Astrocyte (in vitro differentiated cells and primary cell): ENCODE measurements around the gene TULP3. TPM values are rescaled to one million over a fixed set of nuclear protein-coding genes. Genes with fewer than 3 reads are reported as not detected.

ENCODE experiments used
- DNase-seq: peaks from one replicate; pipeline ENCODE4 v3.0.0-alpha.2; 2010; ENCODE audit warnings: low read depth
- FAIRE-seq: peaks from 2 replicates; lab custom pipeline; 2011; peaks lifted over from hg19 to GRCh38; lab: Jason Lieb, UNC
- H2AFZ ChIP-seq: 2 replicates; pipeline ENCODE4 v1.6.0; 2012; ENCODE audit warnings: low read depth, low read length, inconsistent platforms
- H3K27ac ChIP-seq: 2 replicates; pipeline ENCODE4 v1.5.1; 2011; ENCODE audit warnings: low read depth, low read length, inconsistent platforms
- H3K27me3 ChIP-seq: 2 replicates; pipeline ENCODE4 v1.6.0; 2011; ENCODE audit warnings: low read length, inconsistent platforms; ENCODE audit not compliant: insufficient read depth
- H3K36me3 ChIP-seq: 2 replicates; pipeline ENCODE4 v1.5.1; 2011; ENCODE audit warnings: low read length, inconsistent platforms; ENCODE audit not compliant: insufficient read depth
- H3K4me1 ChIP-seq: 2 replicates; pipeline ENCODE4 v1.5.1; 2011; ENCODE audit warnings: low read length, inconsistent platforms; ENCODE audit not compliant: insufficient read depth
- H3K4me2 ChIP-seq: 2 replicates; pipeline ENCODE4 v1.6.0; 2012; ENCODE audit warnings: low read length, inconsistent platforms
- H3K4me3 ChIP-seq: 2 replicates; pipeline ENCODE4 v1.5.1; 2011; ENCODE audit warnings: low read depth, mild to moderate bottlenecking, low read length, inconsistent platforms; ENCODE audit not compliant: insufficient read depth
- H3K79me2 ChIP-seq: 2 replicates; pipeline ENCODE4 v1.6.0; 2012; ENCODE audit warnings: mild to moderate bottlenecking, low read length, inconsistent platforms; ENCODE audit not compliant: insufficient read depth
- H3K9ac ChIP-seq: 2 replicates; pipeline ENCODE4 v1.6.0; 2012; ENCODE audit warnings: mild to moderate bottlenecking, low read length, inconsistent platforms
- H3K9me3 ChIP-seq: 2 replicates; pipeline ENCODE4 v1.5.1; 2012; ENCODE audit warnings: low read depth, mild to moderate bottlenecking, low read length, inconsistent platforms; ENCODE audit not compliant: insufficient read depth
- H4K20me1 ChIP-seq: 2 replicates; pipeline ENCODE4 v1.6.0; 2012; ENCODE audit warnings: low read length, inconsistent platforms; ENCODE audit not compliant: insufficient read depth
- H3K27ac Mint-ChIP-seq: one replicate; pipeline ENCODE4 v1.8.0; 2021; ENCODE audit warnings: mild to moderate bottlenecking, mixed read lengths; ENCODE audit not compliant: unreplicated experiment
- H3K27me3 Mint-ChIP-seq: one replicate; pipeline ENCODE4 v1.8.0; 2021; ENCODE audit warnings: low read depth, mixed read lengths; ENCODE audit not compliant: unreplicated experiment
- H3K36me3 Mint-ChIP-seq: one replicate; pipeline ENCODE4 v1.8.0; 2021; ENCODE audit warnings: low read depth, mixed read lengths; ENCODE audit not compliant: unreplicated experiment
- H3K4me1 Mint-ChIP-seq: one replicate; pipeline ENCODE4 v1.8.0; 2021; ENCODE audit warnings: low read depth, mixed read lengths; ENCODE audit not compliant: unreplicated experiment
- H3K4me3 Mint-ChIP-seq: one replicate; pipeline ENCODE4 v1.8.0; 2021; ENCODE audit warnings: mild to moderate bottlenecking, moderate library complexity, mixed read lengths; ENCODE audit not compliant: unreplicated experiment
- H3K9me3 Mint-ChIP-seq: one replicate; pipeline ENCODE4 v1.8.0; 2021; ENCODE audit warnings: mild to moderate bottlenecking, mixed read lengths; ENCODE audit not compliant: unreplicated experiment
- CTCF ChIP-seq: IDR thresholded peaks from 2 replicates; pipeline ENCODE4 v1.5.1; 2011; ENCODE audit warnings: low read depth, mild to moderate bottlenecking, inconsistent platforms, low read length, moderate library complexity; ENCODE audit not compliant: insufficient read depth
- EZH2 ChIP-seq: IDR thresholded peaks from 2 replicates; pipeline ENCODE4 v1.6.1; 2012; ENCODE audit warnings: mild to moderate bottlenecking, low read length, inconsistent platforms; ENCODE audit not compliant: insufficient read depth
- total RNA-seq: library from RNA; stranded (reverse); gene quantifications from 2 replicates; pipeline ENCODE4 v1.2.1, GENCODE V29; 2021

Gene TULP3
- total RNA-seq, 1 donor from 2014 or later = 23.6 TPM

DNA sequence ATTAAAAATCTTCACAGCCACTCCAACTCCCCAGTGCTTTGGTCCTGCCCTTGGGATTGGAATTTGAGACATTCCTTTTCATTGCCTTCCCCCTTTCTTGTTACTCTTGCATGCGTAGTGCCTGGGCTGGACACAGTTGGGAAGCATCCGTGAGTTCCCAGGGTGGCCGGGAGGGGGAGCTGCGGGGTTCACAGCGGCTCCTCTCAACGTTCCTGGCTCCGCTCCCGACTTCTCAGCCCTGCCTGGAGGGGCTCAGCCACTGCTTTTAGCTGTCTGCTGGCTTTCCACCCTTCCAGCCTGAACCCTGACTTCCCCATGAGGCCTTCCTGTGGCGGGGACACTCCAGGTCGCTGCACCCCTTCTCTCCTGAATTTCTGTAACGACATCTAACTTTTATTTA, 37.1 kb upstream of the TULP3 start:
- no peak overlapping the region for H3K27ac Mint-ChIP-seq
- H3K4me3 ChIP-seq = no peak overlapping the region
- TF ChIP-seq CTCF = peak; percentile 79
- TF ChIP-seq EZH2 = no peak
- peak; percentile 23 for FAIRE-seq
- no peak overlapping the region for H3K27ac ChIP-seq
- peaks cover 5% of the 10 kb centered on the region for H3K36me3 Mint-ChIP-seq
- no peak overlapping the region for H3K4me2 ChIP-seq
- H3K27me3 ChIP-seq = no peaks in the 10 kb centered on the region
- no peaks in the 10 kb centered on the region for H3K9me3 ChIP-seq
- H3K9ac ChIP-seq = no peak overlapping the region
- H3K4me3 Mint-ChIP-seq = peak overlapping the region; percentile 16
- no peaks in the 10 kb centered on the region for H3K36me3 ChIP-seq
- DNase-seq = peak; percentile 49
- no peaks in the 10 kb centered on the region for H3K79me2 ChIP-seq
- H3K9me3 Mint-ChIP-seq = no peaks in the 10 kb centered on the region
- H3K4me1 Mint-ChIP-seq = peaks cover 15% of the 10 kb centered on the region
- peaks cover 1% of the 10 kb centered on the region for H3K27me3 Mint-ChIP-seq
- H3K4me1 ChIP-seq = peaks cover 9% of the 10 kb centered on the region
- no peaks in the 10 kb centered on the region for H4K20me1 ChIP-seq
- no peak overlapping the region for H2AFZ ChIP-seq

DNA sequence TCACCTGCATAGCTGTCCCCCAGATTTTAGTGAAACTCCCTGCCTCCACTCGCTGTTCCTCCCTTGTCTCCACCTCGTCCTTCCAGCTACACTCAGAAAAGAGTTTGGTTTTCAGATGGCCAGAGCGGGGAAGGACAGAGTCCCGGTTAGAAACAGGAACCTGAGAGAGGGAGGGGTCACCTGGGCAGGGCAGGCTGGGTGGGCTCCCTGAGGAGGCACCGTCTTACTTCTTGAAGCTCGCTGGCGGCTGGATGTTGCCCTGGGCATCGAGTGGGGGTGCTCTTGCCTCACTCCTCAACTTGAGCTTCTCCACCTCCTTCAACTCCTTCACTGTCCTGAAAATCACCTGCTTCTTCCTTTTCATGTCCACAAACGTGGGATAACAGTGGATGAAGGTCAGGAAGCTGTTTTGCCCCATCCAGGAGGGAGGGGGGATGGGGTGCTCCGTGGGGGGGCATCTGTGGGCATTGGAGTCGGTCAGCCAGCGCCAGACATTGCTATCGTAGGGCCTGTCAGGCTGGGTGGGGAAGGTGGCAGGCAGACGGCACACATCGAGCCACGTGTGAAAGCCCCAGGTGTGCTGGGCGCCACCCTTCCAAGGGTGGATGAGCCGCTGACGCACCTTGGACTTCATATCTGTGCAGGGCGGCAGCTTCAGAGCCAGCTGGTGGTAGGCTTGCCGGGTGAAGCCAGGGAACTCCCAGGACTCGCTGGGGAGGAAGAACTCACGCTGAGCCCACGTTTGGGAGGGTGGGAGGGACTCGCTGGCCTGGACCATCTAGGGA, 35.8 kb upstream of the TULP3 start:
- Histone ChIP-seq H3K4me3 (no peak overlapping the region), H3K36me3 (peaks cover 6% of the 10 kb centered on the region), H3K4me2 (no peak overlapping the region), H2AFZ (no peak overlapping the region), H3K9me3 (no peaks in the 10 kb centered on the region), H3K27me3 (no peaks in the 10 kb centered on the region), H3K9ac (no peak overlapping the region), H3K27ac (no peak overlapping the region), H3K4me1 (peaks cover 3% of the 10 kb centered on the region), H3K79me2 (no peaks in the 10 kb centered on the region), H4K20me1 (no peaks in the 10 kb centered on the region)
- TF ChIP-seq CTCF (no peak), EZH2 (no peak)
- FAIRE-seq (no peak), DNase-seq (no peak)
- Mint-ChIP-seq H3K4me3 (no peak overlapping the region), H3K9me3 (no peaks in the 10 kb centered on the region), H3K36me3 (peaks cover 4% of the 10 kb centered on the region), H3K4me1 (peaks cover 4% of the 10 kb centered on the region), H3K27ac (no peak overlapping the region), H3K27me3 (peaks cover 2% of the 10 kb centered on the region)

GRCh38 chr12:2855546-2855945, 35.1 kb upstream of the TULP3 start:
- Histone ChIP-seq H3K27ac (no peak overlapping the region), H3K79me2 (no peaks in the 10 kb centered on the region), H3K27me3 (no peaks in the 10 kb centered on the region), H3K9me3 (no peaks in the 10 kb centered on the region), H3K4me2 (no peak overlapping the region), H4K20me1 (no peaks in the 10 kb centered on the region), H3K9ac (no peak overlapping the region), H3K4me1 (no peaks in the 10 kb centered on the region), H2AFZ (no peak overlapping the region), H3K36me3 (peaks cover 6% of the 10 kb centered on the region), H3K4me3 (no peak overlapping the region)
- peaks cover 2% of the 10 kb centered on the region for H3K27me3 Mint-ChIP-seq
- no peaks in the 10 kb centered on the region for H3K9me3 Mint-ChIP-seq
- no peak overlapping the region for H3K4me3 Mint-ChIP-seq
- DNase-seq (no peak), FAIRE-seq (no peak)
- peaks cover 2% of the 10 kb centered on the region for H3K4me1 Mint-ChIP-seq
- TF ChIP-seq EZH2 (no peak), CTCF (no peak)
- no peak overlapping the region for H3K27ac Mint-ChIP-seq
- H3K36me3 Mint-ChIP-seq = peaks cover 4% of the 10 kb centered on the region
